ENCODE results near the gene TEX38.
"Not testable (repeated sequence)": the region's sequence is repeated elsewhere in the genome, so short reads cannot be mapped to it uniquely, and the experiment has no call there.

TEX38 gene

GRCh38 chr1:46687921-46688509, 16.4 kb downstream of the TEX38 start:
- DNase-seq (ENCODE audit: low read depth in 2 of 2) = no peak

GRCh38 chr1:46689356-46689755, 17.7 kb downstream of the TEX38 start:
- no peak for DNase-seq (ENCODE audit: low read depth in 2 of 2)

- no peak for DNase-seq (ENCODE audit: low read depth in 2 of 2)
Measured at GRCh38 chr1:46689897-46690296, 18.2 kb downstream of the TEX38 start.

GRCh38 chr1:46690931-46691421, 19.3 kb downstream of the TEX38 start:
- no peak for DNase-seq (ENCODE audit: low read depth in 2 of 2)

- DNase-seq (ENCODE audit: low read depth in 2 of 2) = no peak
Measured at GRCh38 chr1:46691997-46692790, 20.5 kb downstream of the TEX38 start.

- no peak for DNase-seq (ENCODE audit: low read depth in 2 of 2)
Measured at GRCh38 chr1:46692811-46693770, 21.4 kb downstream of the TEX38 start.

GRCh38 chr1:46694676-46695075, 23.0 kb downstream of the TEX38 start:
- DNase-seq (ENCODE audit: low read depth in 2 of 2) = not testable (repeated sequence)

GRCh38 chr1:46697053-46697452, 25.4 kb downstream of the TEX38 start:
- DNase-seq (ENCODE audit: low read depth in 2 of 2) = no peak

GRCh38 chr1:46699666-46700065, 28.0 kb downstream of the TEX38 start:
- no peak for DNase-seq (ENCODE audit: low read depth in 2 of 2)

GRCh38 chr1:46703927-46704641, 32.4 kb downstream of the TEX38 start:
- no peak for DNase-seq (ENCODE audit: low read depth in 2 of 2)

GRCh38 chr1:46705408-46705807, 33.8 kb downstream of the TEX38 start:
- no peak for DNase-seq (ENCODE audit: low read depth in 2 of 2)

GRCh38 chr1:46708121-46708520, 36.5 kb downstream of the TEX38 start:
- no peak for DNase-seq (ENCODE audit: low read depth in 2 of 2)

GRCh38 chr1:46714976-46715375, 43.3 kb downstream of the TEX38 start:
- no peak for DNase-seq (ENCODE audit: low read depth in 2 of 2)

- DNase-seq (ENCODE audit: low read depth in 2 of 2) = no peak
Measured at GRCh38 chr1:46717654-46718053, 46.0 kb downstream of the TEX38 start.

- DNase-seq (ENCODE audit: low read depth in 2 of 2) = no peak
Measured at GRCh38 chr1:46718340-46718726, 46.7 kb downstream of the TEX38 start.

GRCh38 chr1:46718727-46719622, 47.3 kb downstream of the TEX38 start, which contains the start of gene EFCAB14:
Gene EFCAB14 (minus strand): TSS chr1:46719114. CDS start chr1:46718087, 1,027 bp downstream.
- DNase-seq (ENCODE audit: low read depth in 2 of 2) = peak; percentile 98

- DNase-seq (ENCODE audit: low read depth in 2 of 2) = no peak
Measured at GRCh38 chr1:46719689-46720088, 48.0 kb downstream of the TEX38 start.

- DNase-seq (ENCODE audit: low read depth in 2 of 2) = not testable (repeated sequence)
Measured at GRCh38 chr1:46720319-46720718, 48.7 kb downstream of the TEX38 start.

- no peak for DNase-seq (ENCODE audit: low read depth in 2 of 2)
Measured at GRCh38 chr1:46721204-46721603, 49.5 kb downstream of the TEX38 start.

- DNase-seq (ENCODE audit: low read depth in 2 of 2) = no peak
Measured at GRCh38 chr1:46721686-46722205, 50.1 kb downstream of the TEX38 start.
